Measurements from ENCODE around the gene STK32C. TPM values are rescaled to one million over a fixed set of nuclear protein-coding genes. Genes with fewer than 3 reads are reported as not detected.
"Not testable (repeated sequence)": the region's sequence is repeated elsewhere in the genome, so short reads cannot be mapped to it uniquely, and the experiment has no call there.

The STK32C gene
- total RNA-seq, 1 experiment from 2014 or later, result 16.7 TPM

GRCh38 chr10:132232023-132232951, 75.5 kb downstream of the STK32C start:
- no peak for DNase-seq (ENCODE audit: low read depth)

- DNase-seq (ENCODE audit: low read depth), result no peak
These were observed 76.1 kb downstream of the STK32C start for GRCh38 chr10:132231656-132232022.

GRCh38 chr10:132230557-132231210, 77.1 kb downstream of the STK32C start:
- no peak for DNase-seq (ENCODE audit: low read depth)

GRCh38 chr10:132229834-132230556, 77.8 kb downstream of the STK32C start:
- peak; percentile 58 for DNase-seq (ENCODE audit: low read depth)

- peak; percentile 40 for DNase-seq (ENCODE audit: low read depth)
These were observed 78.7 kb downstream of the STK32C start for GRCh38 chr10:132229096-132229495.

GRCh38 chr10:132228616-132229015, 79.1 kb downstream of the STK32C start:
- no peak for DNase-seq (ENCODE audit: low read depth)

- no peak for DNase-seq (ENCODE audit: low read depth)
These were observed 79.8 kb downstream of the STK32C start for GRCh38 chr10:132227851-132228390.

GRCh38 chr10:132226586-132227405, 81.0 kb downstream of the STK32C start:
- DNase-seq (ENCODE audit: low read depth), result no peak

- DNase-seq (ENCODE audit: low read depth), result no peak
These were observed 81.9 kb downstream of the STK32C start for GRCh38 chr10:132225849-132226205.

- no peak for DNase-seq (ENCODE audit: low read depth)
These were observed 82.5 kb downstream of the STK32C start for GRCh38 chr10:132225073-132225848.

- DNase-seq (ENCODE audit: low read depth), result no peak
These were observed 83.2 kb downstream of the STK32C start for GRCh38 chr10:132224343-132225072.

- DNase-seq (ENCODE audit: low read depth), result no peak
These were observed 84.0 kb downstream of the STK32C start for GRCh38 chr10:132223611-132224342.

- peak; percentile 71 for DNase-seq (ENCODE audit: low read depth)
These were observed 84.6 kb downstream of the STK32C start for GRCh38 chr10:132223156-132223590.

GRCh38 chr10:132222726-132223125, 85.0 kb downstream of the STK32C start:
- no peak for DNase-seq (ENCODE audit: low read depth)

- not testable (repeated sequence) for DNase-seq (ENCODE audit: low read depth)
These were observed 86.8 kb downstream of the STK32C start for GRCh38 chr10:132220996-132221395.

GRCh38 chr10:132220061-132220460, 87.7 kb downstream of the STK32C start:
- no peak for DNase-seq (ENCODE audit: low read depth)

- no peak for DNase-seq (ENCODE audit: low read depth)
These were observed 88.3 kb downstream of the STK32C start for GRCh38 chr10:132219486-132219885.

GRCh38 chr10:132216441-132216840, 91.3 kb downstream of the STK32C start:
- DNase-seq (ENCODE audit: low read depth), result not testable (repeated sequence)

GRCh38 chr10:132213917-132214316, 93.8 kb downstream of the STK32C start:
- DNase-seq (ENCODE audit: low read depth), result no peak
